ENCODE data around the gene ADGRF1.

The ADGRF1 gene

DNA sequence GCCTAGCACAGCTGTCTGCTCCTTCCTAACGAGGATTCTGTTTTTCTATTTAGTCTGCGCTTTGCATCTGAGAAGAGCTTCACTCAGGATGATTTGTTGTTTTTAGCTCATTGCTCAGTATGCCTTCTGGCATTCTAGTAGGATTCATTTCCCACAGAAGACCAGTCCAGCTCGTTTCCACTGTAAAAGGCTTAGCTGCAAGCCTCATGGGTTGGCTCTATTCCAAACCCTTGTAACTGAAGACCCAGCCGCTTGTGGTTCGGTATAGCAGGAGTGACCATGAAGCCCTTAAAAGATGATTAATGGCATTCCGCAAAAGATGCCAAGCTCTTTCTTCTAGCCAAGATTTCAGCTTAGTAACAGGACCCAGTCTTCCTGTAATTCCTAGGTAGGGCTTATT is 7.2 kb downstream of the ADGRF1 start:
- Histone ChIP-seq H3K79me1 (replicated peaks; ENCODE audit: low read length, poor library complexity, severe bottlenecking) (no peaks in the 10 kb centered on the region), H2BK120ac (ENCODE audit: low read depth, low read length) (no peak overlapping the region), H4K91ac (ENCODE audit: low read length) (no peak overlapping the region), H2BK12ac (ENCODE audit: low read length in 2 of 2) (no peak overlapping the region), H2BK5ac (ENCODE audit: low read depth, low read length, poor library complexity, severe bottlenecking) (no peak overlapping the region), H2AFZ (ENCODE audit: low read depth, low read length) (no peak overlapping the region), H3K4me2 (ENCODE audit: low read length, poor library complexity, severe bottlenecking) (peak overlapping the region; percentile 30), H3K9me3 (ENCODE audit: control insufficient read depth, low read length) (no peaks in the 10 kb centered on the region), H2AK5ac (ENCODE audit: low read length, severe bottlenecking) (no peak overlapping the region), H3K4me1 (ENCODE audit: control insufficient read depth, insufficient read depth, low read depth, low read length) (peaks cover 2% of the 10 kb centered on the region), H3K36me3 (ENCODE audit: control insufficient read depth in 1 of 2, insufficient read depth in 2 of 2, low read depth in 1 of 2, low read length in 2 of 2) (no peaks in the 10 kb centered on the region), H2BK15ac (ENCODE audit: low read depth, poor library complexity, severe bottlenecking) (no peak overlapping the region), H3K9ac (ENCODE audit: low read length) (no peak overlapping the region), H3K23ac (ENCODE audit: low read length in 2 of 2) (no peak overlapping the region), H4K8ac (ENCODE audit: low read length) (no peak overlapping the region), H3K4ac (ENCODE audit: low read depth in 1 of 2, low read length in 2 of 2) (no peak overlapping the region), H3K14ac (ENCODE audit: low read length in 2 of 2) (no peak overlapping the region), H3K4me3 (ENCODE audit: insufficient read depth in 1 of 2, low read depth in 1 of 2, low read length in 2 of 2) (no peak overlapping the region), H3K27me3 (ENCODE audit: control insufficient read depth in 1 of 2, insufficient read depth in 1 of 2, low read length in 2 of 2) (peaks cover 0 to 17% of the 10 kb centered on the region in 2 experiments), H3K27ac (ENCODE audit: low read length, poor library complexity, severe bottlenecking) (peak overlapping the region; percentile 84), H3K18ac (ENCODE audit: low read depth in 1 of 2, low read length in 2 of 2) (peak overlapping the region in 1 of 2 experiments; percentile 18)
- DNase-seq, result peak; percentile 85
- 3% methylated on average over 4 of the region's 6 CpGs for WGBS

DNA sequence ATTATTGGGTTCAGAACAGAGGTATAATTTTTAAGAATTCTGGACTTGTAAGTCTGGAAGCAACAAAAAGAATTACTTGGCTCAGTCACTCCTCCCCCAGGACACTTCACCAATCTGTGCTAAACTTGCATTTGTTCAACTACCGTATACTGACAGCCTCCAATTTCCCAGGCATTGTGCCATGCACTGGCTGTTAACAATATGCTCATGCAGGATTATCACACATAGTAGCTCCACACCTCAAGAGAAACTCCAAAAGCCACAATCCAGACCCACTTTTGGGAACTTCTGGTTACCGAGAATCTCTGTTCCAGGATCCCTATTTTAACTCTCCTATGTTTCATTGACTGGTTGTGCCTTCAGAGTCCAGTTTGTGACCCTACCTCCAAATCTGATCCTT is 7.7 kb downstream of the ADGRF1 start:
- 56% methylated on average over 2 of the region's 2 CpGs for WGBS
- no peak overlapping the region for H2AK5ac ChIP-seq (ENCODE audit: low read length, severe bottlenecking)
- no peak overlapping the region for H2BK120ac ChIP-seq (ENCODE audit: low read depth, low read length)

DNA sequence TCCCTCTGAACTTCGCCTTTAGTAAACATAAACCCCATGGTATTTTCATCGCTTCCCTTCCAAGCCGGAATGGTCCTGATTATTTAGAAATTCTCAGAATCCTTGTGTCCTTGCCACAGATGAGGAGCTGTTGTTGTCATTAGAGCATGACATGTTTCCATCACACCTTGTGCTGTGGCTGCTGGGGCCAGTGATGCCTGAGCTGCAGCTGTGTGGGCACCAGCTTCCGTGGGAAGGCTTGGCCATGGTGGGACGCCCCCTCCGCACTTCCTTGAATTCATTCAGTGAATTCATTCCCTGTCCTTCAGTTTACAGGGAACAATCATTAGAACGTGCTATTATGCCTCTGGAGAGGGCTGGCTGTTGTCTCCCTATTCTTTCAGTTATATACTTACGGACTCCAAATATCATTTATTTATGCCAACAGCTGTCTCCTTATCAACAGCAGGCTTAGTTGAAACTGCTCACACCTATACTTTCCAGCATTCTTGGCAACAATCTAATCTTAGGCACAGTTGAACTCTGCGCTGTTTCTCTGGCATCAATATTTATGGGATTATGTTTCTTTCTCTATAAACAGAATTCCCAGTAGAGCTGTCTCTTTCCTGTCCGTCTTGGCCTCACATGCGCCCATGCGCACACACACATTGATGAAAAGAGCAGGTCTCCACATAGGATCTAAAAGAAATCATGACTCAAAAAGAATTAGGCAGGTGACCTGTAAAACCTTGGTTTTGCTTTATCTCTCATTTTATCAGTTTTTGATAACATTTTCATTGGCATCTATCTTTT is 9.0 kb downstream of the ADGRF1 start:
- WGBS, result 93% methylated on average over 11 of the region's 12 CpGs
- H2BK5ac ChIP-seq (ENCODE audit: low read depth, low read length, poor library complexity, severe bottlenecking), result no peak overlapping the region

More for the DNA sequence above, 7.7 kb downstream of the ADGRF1 start:
- peak overlapping the region; percentile 84 for H3K27ac ChIP-seq (ENCODE audit: low read length, poor library complexity, severe bottlenecking)
- no peak overlapping the region for H3K4me3 ChIP-seq (ENCODE audit: insufficient read depth in 1 of 2, low read depth in 1 of 2, low read length in 2 of 2)
- H3K4me1 ChIP-seq (ENCODE audit: control insufficient read depth, insufficient read depth, low read depth, low read length), result peaks cover 2% of the 10 kb centered on the region
- H3K18ac ChIP-seq (ENCODE audit: low read depth in 1 of 2, low read length in 2 of 2), result peak overlapping the region in 1 of 2 experiments; percentile 18
- H3K4ac ChIP-seq (ENCODE audit: low read depth in 1 of 2, low read length in 2 of 2), result no peak overlapping the region
- peaks cover 0 to 17% of the 10 kb centered on the region in 2 experiments for H3K27me3 ChIP-seq (ENCODE audit: control insufficient read depth in 1 of 2, insufficient read depth in 1 of 2, low read length in 2 of 2)
- no peak overlapping the region for H4K8ac ChIP-seq (ENCODE audit: low read length)
- H3K9ac ChIP-seq (ENCODE audit: low read length), result no peak overlapping the region
- DNase-seq, result no peak
- H2BK15ac ChIP-seq (ENCODE audit: low read depth, poor library complexity, severe bottlenecking), result no peak overlapping the region
- H3K4me2 ChIP-seq (ENCODE audit: low read length, poor library complexity, severe bottlenecking), result peak overlapping the region; percentile 30
- H3K79me1 ChIP-seq (replicated peaks; ENCODE audit: low read length, poor library complexity, severe bottlenecking), result no peaks in the 10 kb centered on the region
- no peak overlapping the region for H2AFZ ChIP-seq (ENCODE audit: low read depth, low read length)
- no peak overlapping the region for H2BK5ac ChIP-seq (ENCODE audit: low read depth, low read length, poor library complexity, severe bottlenecking)
- peak overlapping the region in 1 of 2 experiments; percentile 65 for H2BK12ac ChIP-seq (ENCODE audit: low read length in 2 of 2)
- H3K14ac ChIP-seq (ENCODE audit: low read length in 2 of 2), result no peak overlapping the region
- no peaks in the 10 kb centered on the region for H3K9me3 ChIP-seq (ENCODE audit: control insufficient read depth, low read length)
- H3K23ac ChIP-seq (ENCODE audit: low read length in 2 of 2), result no peak overlapping the region
- no peak overlapping the region for H4K91ac ChIP-seq (ENCODE audit: low read length)
- no peaks in the 10 kb centered on the region for H3K36me3 ChIP-seq (ENCODE audit: control insufficient read depth in 1 of 2, insufficient read depth in 2 of 2, low read depth in 1 of 2, low read length in 2 of 2)

DNA sequence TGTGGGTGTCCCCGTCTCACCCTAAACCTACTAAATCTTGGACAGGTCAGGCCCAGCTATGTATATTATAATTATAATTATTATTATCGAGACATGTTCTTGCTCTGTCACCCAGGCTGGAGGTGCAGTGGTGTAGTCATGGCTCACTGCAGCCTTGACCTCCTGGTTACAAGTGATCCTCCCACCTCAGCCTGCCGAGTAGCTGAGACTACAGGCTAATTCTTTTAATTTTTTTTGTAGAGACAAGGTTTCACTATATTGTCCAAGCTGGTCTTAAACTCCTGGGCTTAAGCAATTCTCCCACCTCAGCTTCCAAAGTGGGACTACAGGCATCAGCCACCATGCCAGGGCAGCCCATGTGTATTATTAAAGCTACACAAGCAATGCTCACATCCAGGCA is 10.5 kb downstream of the ADGRF1 start:
- Histone ChIP-seq H2BK12ac (ENCODE audit: low read length in 2 of 2) (no peak overlapping the region), H3K23ac (ENCODE audit: low read length in 2 of 2) (no peak overlapping the region), H3K9ac (ENCODE audit: low read length) (no peak overlapping the region), H2BK5ac (ENCODE audit: low read depth, low read length, poor library complexity, severe bottlenecking) (no peak overlapping the region), H3K4me1 (ENCODE audit: control insufficient read depth, insufficient read depth, low read depth, low read length) (peaks cover 2% of the 10 kb centered on the region), H3K27ac (ENCODE audit: low read length, poor library complexity, severe bottlenecking) (no peak overlapping the region), H4K91ac (ENCODE audit: low read length) (no peak overlapping the region), H3K9me3 (ENCODE audit: control insufficient read depth, low read length) (no peaks in the 10 kb centered on the region), H2AFZ (ENCODE audit: low read depth, low read length) (no peak overlapping the region), H3K27me3 (ENCODE audit: control insufficient read depth in 1 of 2, insufficient read depth in 1 of 2, low read length in 2 of 2) (peaks cover 0 to 24% of the 10 kb centered on the region in 2 experiments), H2BK120ac (ENCODE audit: low read depth, low read length) (no peak overlapping the region), H3K4me2 (ENCODE audit: low read length, poor library complexity, severe bottlenecking) (no peak overlapping the region), H3K4me3 (ENCODE audit: insufficient read depth in 1 of 2, low read depth in 1 of 2, low read length in 2 of 2) (no peak overlapping the region), H3K18ac (ENCODE audit: low read depth in 1 of 2, low read length in 2 of 2) (no peak overlapping the region), H3K79me1 (replicated peaks; ENCODE audit: low read length, poor library complexity, severe bottlenecking) (no peaks in the 10 kb centered on the region), H3K4ac (ENCODE audit: low read depth in 1 of 2, low read length in 2 of 2) (no peak overlapping the region), H3K36me3 (ENCODE audit: control insufficient read depth in 1 of 2, insufficient read depth in 2 of 2, low read depth in 1 of 2, low read length in 2 of 2) (no peaks in the 10 kb centered on the region), H2BK15ac (ENCODE audit: low read depth, poor library complexity, severe bottlenecking) (no peak overlapping the region), H2AK5ac (ENCODE audit: low read length, severe bottlenecking) (no peak overlapping the region), H3K14ac (ENCODE audit: low read length in 2 of 2) (no peak overlapping the region), H4K8ac (ENCODE audit: low read length) (no peak overlapping the region)
- WGBS, result 80% methylated on average over 1 of the region's 3 CpGs
- DNase-seq, result no peak

More for the DNA sequence above, 9.0 kb downstream of the ADGRF1 start:
- H3K18ac ChIP-seq (ENCODE audit: low read depth in 1 of 2, low read length in 2 of 2), result no peak overlapping the region
- H4K8ac ChIP-seq (ENCODE audit: low read length), result no peak overlapping the region
- no peaks in the 10 kb centered on the region for H3K79me1 ChIP-seq (replicated peaks; ENCODE audit: low read length, poor library complexity, severe bottlenecking)
- H2AK5ac ChIP-seq (ENCODE audit: low read length, severe bottlenecking), result no peak overlapping the region
- H3K4me3 ChIP-seq (ENCODE audit: insufficient read depth in 1 of 2, low read depth in 1 of 2, low read length in 2 of 2), result no peak overlapping the region
- H3K23ac ChIP-seq (ENCODE audit: low read length in 2 of 2), result no peak overlapping the region
- no peak overlapping the region for H3K14ac ChIP-seq (ENCODE audit: low read length in 2 of 2)
- H3K27ac ChIP-seq (ENCODE audit: low read length, poor library complexity, severe bottlenecking), result no peak overlapping the region
- H2BK15ac ChIP-seq (ENCODE audit: low read depth, poor library complexity, severe bottlenecking), result no peak overlapping the region
- no peak overlapping the region for H3K4ac ChIP-seq (ENCODE audit: low read depth in 1 of 2, low read length in 2 of 2)
- no peaks in the 10 kb centered on the region for H3K36me3 ChIP-seq (ENCODE audit: control insufficient read depth in 1 of 2, insufficient read depth in 2 of 2, low read depth in 1 of 2, low read length in 2 of 2)
- H3K4me1 ChIP-seq (ENCODE audit: control insufficient read depth, insufficient read depth, low read depth, low read length), result peaks cover 2% of the 10 kb centered on the region
- peak overlapping the region; percentile 18 for H4K91ac ChIP-seq (ENCODE audit: low read length)
- no peak overlapping the region for H3K4me2 ChIP-seq (ENCODE audit: low read length, poor library complexity, severe bottlenecking)
- no peaks in the 10 kb centered on the region for H3K9me3 ChIP-seq (ENCODE audit: control insufficient read depth, low read length)
- H3K27me3 ChIP-seq (ENCODE audit: control insufficient read depth in 1 of 2, insufficient read depth in 1 of 2, low read length in 2 of 2), result peaks cover 0 to 17% of the 10 kb centered on the region in 2 experiments
- no peak for DNase-seq
- H2AFZ ChIP-seq (ENCODE audit: low read depth, low read length), result no peak overlapping the region
- peak overlapping the region in 1 of 2 experiments; percentile 38 for H2BK12ac ChIP-seq (ENCODE audit: low read length in 2 of 2)
- no peak overlapping the region for H3K9ac ChIP-seq (ENCODE audit: low read length)
- no peak overlapping the region for H2BK120ac ChIP-seq (ENCODE audit: low read depth, low read length)
